SK-N-MC (cell line): Measurements from ENCODE around the gene SLC25A38.

Source experiments
- EZH2 ChIP-seq: fragments of 200-600 bp; sonication (generic); IDR thresholded peaks from one replicate; pipeline ENCODE4 v1.6.1; 2017; ENCODE audit warnings: antibody characterized with exemption
- FOXP2 ChIP-seq: optimal IDR thresholded peaks from 2 replicates; pipeline ENCODE3; 2011; ENCODE audit warnings: mild to moderate bottlenecking, moderate library complexity; ENCODE audit not compliant: insufficient read depth; ENCODE audit errors: extremely low read length, control extremely low read depth
- POLR2AphosphoS5 ChIP-seq: IDR thresholded peaks from 2 replicates; pipeline ENCODE4 v1.6.1; 2012; ENCODE audit warnings: mild to moderate bottlenecking, low read depth, low read length, borderline replicate concordance

DNA sequence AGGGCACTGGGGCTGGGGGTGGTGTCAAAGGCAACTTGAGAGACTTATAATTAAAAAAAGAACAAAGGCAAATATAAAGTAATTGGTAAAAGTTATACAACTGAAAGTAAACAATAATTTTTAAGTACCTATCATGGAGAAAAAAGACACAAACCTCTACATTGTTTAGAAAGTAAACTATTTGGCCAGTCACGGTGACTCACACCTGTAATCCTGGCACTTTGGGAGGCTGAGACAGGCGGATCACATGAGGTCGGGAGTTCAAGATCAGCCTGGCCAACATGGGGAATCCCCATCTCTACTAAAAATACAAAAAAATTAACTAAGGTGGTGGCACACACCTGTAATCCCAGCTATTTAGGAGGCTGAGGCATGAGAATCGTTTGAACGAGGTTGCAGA is 49.2 kb downstream of the SLC25A38 start:
- TF ChIP-seq POLR2AphosphoS5 (no peak), EZH2 (no peak), FOXP2 (no peak)
